ENCODE measurements around the gene SNED1.

The SNED1 gene

GRCh38 chr2:240953426-240954410, 44.7 kb upstream of the SNED1 start:
- TF ChIP-seq CTCF (conservative IDR thresholded peaks at IDR 0.05), result no peak
- no peak overlapping the region for H3K27ac ChIP-seq

GRCh38 chr2:240954436-240955305, 43.7 kb upstream of the SNED1 start:
- TF ChIP-seq CTCF (conservative IDR thresholded peaks at IDR 0.05), result no peak
- no peak overlapping the region for H3K27ac ChIP-seq

GRCh38 chr2:240955306-240956170, 42.9 kb upstream of the SNED1 start:
- TF ChIP-seq CTCF (conservative IDR thresholded peaks at IDR 0.05), result no peak
- H3K27ac ChIP-seq, result no peak overlapping the region

GRCh38 chr2:240956171-240956934, 42.1 kb upstream of the SNED1 start:
- TF ChIP-seq CTCF (conservative IDR thresholded peaks at IDR 0.05), result no peak
- no peak overlapping the region for H3K27ac ChIP-seq

GRCh38 chr2:240956935-240957655, 41.3 kb upstream of the SNED1 start:
- TF ChIP-seq CTCF (conservative IDR thresholded peaks at IDR 0.05), result no peak
- H3K27ac ChIP-seq, result no peak overlapping the region

GRCh38 chr2:240957656-240958365, 40.6 kb upstream of the SNED1 start:
- H3K27ac ChIP-seq, result no peak overlapping the region
- no peak for TF ChIP-seq CTCF (conservative IDR thresholded peaks at IDR 0.05)
